Globus pallidus (tissue), 1 donor: Measurements from ENCODE around the gene PCDH12.
"Not testable (repeated sequence)": the region's sequence is repeated elsewhere in the genome, so short reads cannot be mapped to it uniquely, and the experiment has no call there.

Source experiments
- DNase-seq: peaks from one replicate; pipeline ENCODE4 v3.0.0-alpha.2; 2015; ENCODE audit warnings: low spot score

The PCDH12 gene

DNA sequence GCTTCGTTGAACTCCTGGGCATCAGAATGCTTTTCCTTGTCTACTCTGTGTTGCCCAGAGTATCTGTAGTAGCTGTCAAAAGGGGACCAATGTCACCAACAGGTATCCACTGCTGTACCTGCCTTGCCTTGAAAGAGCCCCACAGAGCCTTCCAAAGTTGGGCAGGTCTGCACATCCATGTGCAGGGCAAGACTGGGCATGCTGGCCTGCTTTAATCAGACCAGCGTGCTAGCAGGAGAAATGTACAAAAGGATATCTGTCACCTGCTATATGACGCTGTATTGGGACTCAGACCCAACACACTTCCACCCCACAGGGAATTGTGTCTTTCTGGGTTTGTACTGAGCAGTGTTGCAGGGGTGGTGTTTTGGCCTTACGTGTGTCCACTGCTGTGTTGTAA, 22.5 kb downstream of the PCDH12 start:
- DNase-seq = no peak

DNA sequence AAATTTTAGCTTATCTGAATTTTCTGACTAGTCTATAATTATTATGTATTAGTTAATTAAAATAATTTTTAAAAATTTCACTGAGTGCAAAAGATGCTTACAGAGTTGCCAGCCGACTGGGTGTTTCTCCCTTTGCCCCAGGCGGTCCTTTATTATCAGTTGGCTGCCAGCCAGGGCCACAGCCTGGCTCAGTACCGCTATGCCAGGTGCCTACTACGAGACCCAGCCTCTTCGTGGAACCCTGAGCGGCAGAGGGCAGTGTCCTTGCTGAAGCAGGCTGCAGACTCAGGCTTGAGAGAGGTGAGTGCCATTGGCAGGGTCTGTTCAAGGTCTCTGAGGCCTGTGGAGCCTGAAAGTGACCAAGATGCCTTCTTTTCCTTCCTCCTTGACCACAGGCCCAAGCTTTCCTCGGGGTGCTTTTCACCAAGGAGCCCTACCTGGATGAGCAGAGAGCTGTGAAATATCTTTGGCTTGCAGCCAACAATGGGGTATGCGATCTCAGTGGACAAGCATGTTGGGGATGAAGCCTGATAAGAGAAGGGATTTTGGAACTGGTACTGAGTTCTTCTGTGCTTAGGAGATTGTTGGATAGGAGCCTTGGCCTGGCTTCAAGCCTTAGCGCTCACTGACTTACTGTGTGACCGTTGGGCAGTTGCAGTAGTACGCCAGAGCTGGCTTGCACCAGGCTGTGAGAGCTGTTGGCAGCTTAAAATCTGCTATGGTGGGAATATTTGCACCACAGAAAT, 23.7 kb downstream of the PCDH12 start:
- no peak for DNase-seq

DNA sequence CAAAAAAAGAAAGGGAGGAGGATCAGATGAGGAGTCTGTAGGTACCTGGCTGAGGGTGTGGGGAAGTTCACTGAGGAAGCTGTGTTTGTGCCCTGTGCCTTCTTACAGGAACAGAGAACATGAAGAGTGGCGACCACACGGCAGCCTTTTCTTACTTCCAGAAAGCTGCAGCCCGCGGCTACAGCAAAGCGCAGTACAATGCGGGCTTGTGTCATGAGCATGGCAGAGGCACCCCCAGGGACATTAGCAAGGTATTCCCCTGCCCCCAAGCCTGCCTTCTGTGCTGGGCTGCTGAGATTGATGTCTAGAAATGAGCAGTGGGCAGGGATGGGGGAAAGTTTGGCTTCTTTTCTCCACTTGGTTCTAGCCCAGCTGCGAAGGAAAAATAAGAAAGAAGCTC, 24.9 kb downstream of the PCDH12 start:
- DNase-seq = no peak

DNA sequence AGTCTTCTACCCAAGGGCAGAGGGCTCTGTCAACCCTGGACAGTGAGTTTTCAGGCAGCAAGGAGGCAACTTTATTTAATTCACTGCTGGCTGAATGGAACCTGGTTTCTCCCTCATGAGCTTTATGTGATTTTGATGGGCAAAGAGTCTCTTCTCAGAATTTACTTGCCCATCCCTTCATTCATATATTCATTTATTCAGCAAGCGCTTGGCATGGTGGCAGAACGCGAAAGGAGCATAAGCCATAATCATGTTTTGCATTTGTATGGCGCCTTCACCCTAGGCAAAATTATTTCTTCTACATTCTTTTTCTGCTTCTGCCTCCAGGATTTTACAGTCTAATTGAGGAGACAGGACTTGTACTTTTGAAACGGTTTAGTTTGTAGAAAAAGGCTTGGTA, 26.3 kb downstream of the PCDH12 start:
- no peak for DNase-seq

DNA sequence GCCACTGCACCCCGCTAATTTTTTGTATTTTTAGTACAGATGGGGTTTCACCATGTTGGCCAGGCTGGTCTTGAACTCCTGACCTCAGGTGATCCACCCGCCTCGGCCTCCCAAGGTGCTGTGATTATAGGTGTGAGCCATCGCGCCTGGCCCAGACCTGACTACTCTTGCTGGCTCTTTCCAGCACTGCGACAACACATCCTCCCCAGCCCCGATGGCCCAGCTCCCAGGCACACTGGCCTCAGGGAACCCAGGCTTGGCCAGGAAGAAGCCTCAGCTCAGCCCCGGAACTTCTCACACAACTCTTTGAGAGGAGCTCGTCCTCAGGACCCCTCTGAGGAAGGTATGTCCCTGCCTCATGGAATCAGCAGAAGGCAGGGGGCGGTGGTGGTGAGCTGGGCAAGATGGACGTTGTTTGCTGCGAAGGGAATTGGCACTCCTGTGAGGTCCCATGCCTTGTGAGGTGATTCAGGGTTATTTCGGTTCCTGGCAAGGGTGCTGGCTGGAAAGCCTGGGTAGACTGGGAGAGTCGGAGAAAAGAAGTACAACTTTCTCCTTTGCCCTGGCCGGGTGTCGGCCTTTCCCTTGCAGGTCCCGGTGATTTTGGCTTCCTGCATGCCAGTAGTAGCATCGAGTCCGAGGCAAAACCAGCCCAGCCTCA, 28.5 kb downstream of the PCDH12 start:
- DNase-seq = no peak

DNA sequence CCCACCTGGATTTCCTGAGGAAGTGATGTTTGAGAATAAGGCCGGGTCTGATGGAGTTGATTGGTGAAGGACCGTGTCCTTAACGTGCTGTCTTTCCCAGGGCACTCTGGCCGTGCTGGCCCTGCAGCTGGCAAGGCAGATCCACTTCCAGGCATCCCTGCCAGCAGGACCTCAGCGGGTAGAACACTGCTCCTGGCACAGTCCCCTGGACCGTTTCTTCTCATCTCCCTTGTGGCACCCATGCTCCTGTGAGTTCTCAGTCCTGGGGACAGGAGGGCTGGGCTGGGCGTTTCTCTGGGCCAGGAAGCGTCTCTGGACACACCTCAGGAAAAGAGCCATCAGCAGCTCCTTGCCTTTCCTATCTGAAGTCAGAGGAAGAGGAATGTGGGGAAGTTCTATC, 30.0 kb downstream of the PCDH12 start:
- DNase-seq = no peak

DNA sequence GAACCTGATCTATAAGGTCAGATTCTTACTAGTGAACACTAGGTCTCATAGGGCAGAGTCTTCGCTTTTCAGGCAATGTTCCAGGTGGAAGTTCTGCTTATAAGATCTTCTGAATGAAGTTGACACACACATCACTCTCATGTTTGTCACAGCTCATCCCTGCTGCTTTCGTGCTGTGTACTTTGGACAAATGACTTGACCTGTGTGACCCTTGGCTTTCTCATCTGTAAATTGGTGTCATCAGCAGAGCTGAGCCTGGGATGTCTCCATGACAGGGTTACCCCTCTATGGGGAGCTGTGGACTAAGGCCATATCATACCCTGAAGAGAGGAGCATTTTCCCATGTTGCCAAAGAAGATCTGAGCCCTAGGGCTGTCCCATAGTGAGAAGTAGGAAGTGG, 31.6 kb downstream of the PCDH12 start:
- no peak for DNase-seq

DNA sequence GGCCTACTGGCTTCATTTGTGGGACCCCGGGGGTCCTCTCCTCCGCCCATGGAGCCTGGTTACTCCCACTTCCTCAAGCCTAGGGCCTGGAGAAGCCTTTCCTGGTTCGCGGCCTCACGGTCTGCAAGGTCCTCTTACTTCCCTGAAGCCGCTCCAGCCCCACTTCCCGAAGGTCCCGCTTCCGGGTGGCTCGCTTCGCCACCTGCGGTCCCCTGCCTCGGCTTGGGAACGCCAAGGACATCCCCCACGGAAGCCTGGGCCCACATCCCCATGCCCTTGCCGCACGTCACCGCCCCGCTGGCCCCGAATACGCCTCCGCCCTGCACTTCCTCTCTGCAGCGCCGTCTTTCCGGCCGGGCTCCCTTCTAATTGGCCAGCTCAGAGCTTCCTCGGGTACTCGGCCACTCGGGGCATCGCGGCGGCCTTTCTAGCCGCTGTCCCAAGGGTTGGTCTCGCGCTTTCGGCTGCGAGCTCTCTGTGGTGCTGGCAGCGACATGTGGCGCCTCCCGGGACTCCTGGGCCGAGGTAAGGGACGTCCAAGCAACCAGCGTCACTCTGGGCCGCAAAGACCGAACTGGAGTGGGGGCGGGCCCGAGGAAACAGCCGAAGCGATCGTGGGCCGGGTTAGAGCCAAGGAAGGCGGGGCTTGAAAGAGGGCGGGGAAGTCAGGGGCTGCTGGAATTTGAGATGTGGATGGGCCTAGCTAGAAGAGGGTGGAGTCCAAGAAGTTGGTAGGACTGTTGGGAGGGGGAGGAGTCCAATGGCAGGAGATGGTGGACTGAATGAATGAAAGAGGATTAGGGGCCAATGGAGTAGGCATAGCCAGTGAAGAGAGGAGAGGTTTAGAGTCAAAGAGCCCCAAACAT, 34.3 kb downstream of the PCDH12 start, which contains the start of gene DELE1:
TSS of gene DELE1 (plus strand) at position 424 of the 866 bp plus-strand sequence. CDS start at position 495, 71 bp downstream.
- DNase-seq = peak; percentile 93

DNA sequence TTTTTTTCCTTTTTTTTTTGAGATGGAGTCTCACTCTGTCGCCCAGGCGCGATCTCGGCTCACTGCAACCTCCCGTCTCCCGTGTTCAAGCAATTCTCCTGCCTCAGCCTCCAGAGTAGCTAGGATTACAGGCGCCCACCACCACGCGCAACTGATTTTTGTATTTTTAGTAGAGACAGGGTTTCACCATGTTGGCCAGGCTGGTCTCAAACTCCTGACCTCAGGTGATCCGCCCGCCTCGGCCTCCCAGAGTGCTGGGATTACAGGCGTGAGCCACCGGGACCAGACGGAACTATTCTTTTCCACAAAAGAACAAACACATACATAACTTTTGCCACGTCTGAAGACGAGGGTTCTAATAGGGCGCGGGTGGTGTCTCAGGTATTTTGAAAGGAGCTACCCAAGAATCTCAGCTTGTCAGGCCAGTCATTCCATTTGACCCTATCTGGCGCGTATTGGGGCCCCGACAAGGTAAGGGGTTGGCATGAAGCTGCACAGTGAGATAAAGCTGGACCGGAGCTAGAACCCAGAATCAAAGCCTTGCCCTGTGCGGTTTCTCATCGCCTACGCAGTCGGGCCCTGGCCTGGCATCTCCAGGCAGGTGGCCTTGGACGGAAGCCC, 35.1 kb downstream of the PCDH12 start:
- DNase-seq = not testable (repeated sequence)

DNA sequence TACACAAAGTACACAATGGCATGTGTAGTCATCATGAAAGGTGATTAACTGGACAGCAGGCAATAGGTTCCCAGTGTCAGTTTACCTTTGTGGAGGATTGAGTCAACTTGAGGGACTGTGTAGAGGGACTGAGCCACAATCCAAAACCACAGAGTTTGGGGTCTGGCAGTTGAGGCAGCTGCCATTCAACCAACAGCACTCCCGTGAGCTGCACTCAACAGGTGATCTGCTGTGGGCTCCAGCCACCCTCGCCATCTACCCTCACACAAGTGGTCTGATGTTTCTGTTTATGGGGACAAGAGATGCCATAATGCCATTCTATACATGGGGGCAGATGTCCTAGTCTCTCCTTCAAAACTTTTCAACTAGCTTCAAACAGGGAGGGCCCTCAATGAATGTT, 37.2 kb downstream of the PCDH12 start:
- DNase-seq = no peak

DNA sequence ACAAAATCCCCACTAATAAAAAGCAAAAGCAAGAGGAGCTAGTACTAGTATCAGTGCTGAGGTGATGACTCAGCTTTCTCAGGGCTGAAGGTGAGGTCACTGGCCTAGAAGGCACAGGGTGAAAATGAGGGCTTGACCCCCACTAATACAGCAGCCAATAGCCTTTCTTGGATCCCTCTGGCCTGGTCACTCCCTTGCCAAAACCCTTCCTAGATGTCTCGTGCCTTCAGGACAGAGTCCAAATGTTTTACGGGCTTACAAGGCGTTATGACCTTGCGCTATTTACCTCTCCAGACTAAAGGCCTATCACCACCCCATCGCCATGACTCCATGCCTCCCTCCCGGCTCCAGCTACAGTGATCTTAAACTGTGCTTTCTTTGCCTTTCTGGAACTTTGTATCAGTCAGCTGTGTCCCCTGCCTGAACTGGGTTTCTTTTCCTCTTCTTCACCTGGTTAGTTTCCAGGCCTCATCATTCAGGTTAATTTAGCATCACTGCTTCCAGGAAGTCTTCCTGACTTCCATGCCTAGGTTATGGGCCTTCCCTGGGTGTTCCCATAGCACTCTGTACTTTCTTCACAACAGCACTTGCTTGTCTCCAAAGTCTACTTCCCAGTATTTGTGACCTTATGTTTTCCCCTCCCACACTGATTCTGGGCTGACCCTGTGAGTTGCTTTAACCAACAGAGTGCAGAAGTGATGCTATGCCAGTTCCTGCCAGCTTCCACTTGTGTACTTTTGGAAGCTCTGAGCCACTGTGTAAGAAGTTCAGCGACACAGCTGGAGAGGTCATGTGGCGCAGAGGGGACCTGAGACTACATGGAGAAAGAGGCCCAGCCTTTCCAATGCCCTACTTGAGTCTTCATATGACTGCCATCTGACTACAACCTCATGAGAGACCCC, 38.5 kb downstream of the PCDH12 start:
- DNase-seq = no peak

DNA sequence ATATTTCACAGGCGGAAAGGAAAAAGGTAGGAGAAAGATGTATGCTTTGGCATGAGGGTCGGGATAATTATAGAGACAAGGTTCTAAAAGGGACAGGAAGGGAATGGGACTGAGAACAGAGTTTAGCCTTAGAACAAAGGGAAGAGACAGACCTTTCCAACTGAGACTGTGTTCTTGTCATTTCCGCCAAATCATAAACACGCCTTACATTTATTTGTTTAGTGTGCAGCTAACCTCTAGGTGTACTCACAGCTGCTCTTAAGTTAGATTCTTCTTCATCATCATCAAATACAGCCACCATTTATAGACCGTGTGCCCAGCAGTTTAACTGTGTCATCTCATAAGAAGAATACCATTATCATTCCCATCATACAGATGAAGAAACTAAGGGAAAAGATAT, 40.2 kb downstream of the PCDH12 start:
- DNase-seq = no peak

DNA sequence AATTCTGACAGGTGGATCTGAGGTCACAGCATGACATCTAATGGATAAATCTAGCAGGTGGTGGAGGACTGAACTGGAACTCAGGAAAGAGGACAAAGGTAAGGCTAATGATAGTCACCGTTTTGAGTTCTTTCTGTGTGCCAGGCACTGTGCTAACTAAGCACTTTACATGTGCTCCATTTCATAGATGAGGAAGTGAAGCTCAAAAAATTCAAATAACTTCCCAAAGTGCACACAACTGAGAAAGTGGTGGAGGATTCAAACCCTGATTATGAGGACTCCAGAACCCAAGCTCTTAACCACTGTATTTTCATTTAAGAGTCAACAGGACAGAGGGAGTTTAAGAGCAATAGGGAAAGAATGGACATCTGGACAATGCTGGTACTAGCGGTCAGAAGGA, 41.5 kb downstream of the PCDH12 start:
- DNase-seq = no peak

DNA sequence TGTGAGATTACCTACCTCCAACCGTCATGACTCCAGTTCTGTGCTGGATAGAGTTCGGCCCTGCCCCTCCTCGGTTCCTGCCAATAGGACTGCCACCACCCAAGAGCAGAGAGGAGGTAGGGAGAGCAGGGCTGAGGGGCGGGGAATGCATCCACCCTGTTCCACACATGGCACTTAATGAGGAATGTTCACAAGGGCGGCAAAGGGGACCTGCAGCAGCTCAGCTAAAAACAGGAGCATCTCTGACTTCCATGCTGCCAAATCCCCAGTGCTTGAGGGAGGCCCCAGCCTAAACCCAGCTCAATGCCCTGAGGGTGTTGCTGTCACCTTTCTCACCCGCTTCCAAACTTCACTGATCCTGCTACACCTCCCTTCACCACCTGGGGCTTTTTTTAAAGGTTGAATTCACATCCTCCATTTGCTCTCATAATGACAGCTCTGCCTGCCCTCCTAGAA, 42.1 kb downstream of the PCDH12 start:
- no peak for DNase-seq

DNA sequence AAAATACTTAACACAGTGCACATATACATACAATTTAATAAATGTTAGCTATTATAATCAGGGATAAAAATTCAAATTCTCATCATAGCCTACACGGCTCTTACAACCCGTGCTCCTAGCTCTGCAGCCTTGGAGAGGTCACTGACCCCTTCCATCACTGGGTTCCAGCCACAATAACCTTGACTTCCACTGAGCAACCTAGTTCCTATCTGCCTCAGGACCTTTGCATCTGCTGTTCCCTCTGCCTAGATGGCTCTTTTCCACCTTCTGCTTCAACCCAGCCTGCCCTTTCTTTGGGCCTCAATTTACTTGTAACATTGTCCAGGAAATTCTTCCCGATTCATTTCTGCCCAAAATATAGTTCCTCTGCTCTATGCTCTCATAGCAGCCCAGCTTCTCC, 43.2 kb downstream of the PCDH12 start:
- no peak for DNase-seq

DNA sequence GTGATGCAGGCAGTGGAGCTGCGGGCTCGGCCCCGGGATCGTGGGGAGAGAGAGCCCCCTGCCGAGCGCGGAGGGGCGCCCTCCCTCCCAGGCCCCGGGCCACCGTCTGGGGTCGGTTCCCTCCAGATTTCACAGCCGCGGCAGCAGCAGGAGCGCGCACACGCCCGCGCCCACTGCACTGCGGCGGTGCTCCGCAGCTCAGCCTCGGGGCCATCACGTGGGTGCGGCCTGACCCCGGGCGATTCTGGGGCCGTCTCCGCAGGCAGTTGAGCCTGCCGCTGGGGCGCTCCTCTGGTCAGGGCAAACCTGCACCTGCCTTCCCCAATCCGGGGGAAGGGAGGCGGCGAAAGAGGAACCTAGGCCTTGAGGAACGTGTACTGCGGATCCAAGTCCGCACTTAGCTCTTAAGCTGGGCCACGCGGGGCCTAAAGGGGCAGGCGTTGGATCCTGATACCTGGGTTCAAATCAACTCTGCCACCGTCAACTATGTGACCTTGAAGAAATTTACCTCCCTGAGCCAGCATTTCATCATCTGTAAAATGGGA, 43.7 kb downstream of the PCDH12 start:
- peak; percentile 53 for DNase-seq

DNA sequence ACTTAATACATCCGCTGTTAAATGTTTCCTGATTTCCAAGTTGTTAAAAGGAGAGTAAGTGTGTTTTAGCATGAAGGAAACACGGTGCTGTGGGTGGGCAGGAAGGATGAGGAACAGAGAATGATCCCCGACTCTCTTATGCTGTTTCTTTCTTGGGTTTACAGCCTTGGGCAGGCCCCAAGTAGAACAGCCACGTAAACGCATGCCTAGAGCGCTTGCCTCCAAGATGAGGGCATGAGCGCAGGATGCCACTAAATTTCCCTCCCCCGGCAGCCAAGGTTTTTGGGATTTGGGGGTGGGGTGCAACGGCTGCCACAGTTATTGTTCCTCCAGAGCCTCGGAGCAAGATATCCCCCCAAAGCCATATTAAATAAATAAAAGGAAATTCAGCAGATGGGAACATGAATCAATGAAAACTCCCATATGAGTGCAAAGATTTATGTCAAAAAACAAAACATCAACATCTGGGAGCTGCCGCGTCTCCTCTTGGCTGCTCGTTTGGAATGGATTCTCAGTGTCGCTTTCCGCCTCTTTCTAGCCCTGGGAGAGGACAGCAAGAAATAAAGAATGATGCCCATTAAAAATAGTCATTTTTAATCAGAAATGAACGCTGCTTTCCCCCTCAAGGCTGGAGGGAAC, 44.3 kb downstream of the PCDH12 start:
- peak; percentile 10 for DNase-seq

DNA sequence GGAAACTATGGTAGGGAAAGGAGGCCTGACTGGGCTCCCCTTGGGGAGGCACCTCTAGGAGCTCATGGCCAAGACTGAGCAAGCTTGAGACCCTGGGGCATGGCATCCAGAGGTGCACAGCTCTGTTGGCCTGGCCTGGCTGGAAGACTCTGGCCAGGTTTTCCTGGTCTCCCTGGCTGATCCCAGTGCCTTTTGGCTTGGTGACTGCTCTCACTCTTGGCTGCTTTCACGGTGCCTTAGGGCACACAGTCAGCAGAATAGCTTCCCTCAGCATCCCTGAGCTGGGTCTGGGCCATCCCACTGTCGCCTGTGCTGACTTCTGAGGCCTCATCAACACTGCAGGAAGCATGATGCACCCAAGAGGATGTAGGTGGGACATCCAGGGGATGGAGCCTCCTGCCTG, 47.7 kb downstream of the PCDH12 start:
- DNase-seq = no peak

DNA sequence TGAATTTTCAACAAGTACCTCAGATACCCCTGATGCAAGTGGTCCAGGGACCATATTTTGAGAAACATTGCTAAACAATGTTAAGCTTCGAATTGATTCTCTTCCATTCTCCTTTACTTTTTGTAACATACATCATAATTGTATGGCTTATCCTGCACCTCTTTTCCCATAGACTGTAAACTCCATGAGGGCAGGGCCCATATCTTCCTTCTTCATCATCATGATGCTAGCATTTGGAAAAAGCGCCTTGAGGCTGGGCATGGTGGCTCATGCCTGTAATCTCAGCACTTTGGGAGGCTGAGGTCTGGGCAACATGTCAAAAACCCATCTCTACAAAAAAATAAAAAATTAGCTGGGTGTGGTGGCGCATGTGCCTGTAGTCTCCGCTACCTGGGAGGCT, 48.8 kb downstream of the PCDH12 start:
- DNase-seq = no peak

DNA sequence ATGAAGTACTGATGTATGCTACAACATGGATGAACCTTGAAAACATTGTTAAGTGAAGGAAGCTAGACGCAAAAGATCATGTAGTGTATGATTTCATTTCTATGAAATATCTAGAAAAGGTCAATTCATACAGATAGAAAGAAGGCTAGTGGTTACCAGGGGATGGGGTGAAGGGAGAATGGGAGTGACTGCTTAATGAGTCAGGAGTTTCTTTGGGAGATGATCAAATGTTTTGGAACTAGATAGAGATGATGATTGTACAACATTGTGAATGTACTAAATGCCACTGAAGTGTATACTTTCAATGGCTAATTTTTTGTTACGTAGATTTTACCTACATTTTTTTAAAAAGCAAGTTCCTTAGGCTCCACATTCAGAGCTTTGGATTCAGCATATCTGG, 49.2 kb downstream of the PCDH12 start:
- no peak for DNase-seq
